Measurements from ENCODE around the gene ORM2.

DNA sequence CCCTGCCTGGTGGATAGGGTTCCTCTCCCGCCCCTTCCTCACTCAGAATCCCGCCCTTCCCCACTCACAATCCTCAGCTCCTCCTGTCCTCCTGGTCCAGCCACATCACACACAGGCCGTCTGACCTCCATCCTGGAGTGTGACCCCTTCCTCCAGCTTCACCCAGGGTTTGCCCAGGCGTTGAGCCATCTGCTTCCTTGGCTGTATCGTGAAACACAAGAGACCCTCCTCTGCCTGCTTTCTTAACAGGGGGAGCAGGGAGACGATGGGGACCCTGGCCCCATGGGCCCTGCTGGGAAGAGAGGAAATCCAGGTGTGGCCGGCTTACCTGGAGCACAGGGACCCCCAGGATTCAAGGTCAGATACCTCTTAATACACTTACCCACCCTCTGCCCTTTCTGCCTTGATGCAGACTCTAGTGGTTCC lies 39.1 kb upstream of the ORM2 start:
- no peak for TF ChIP-seq RFX5 (IDR thresholded peaks at IDR 0.05; ENCODE audit: borderline replicate concordance, low read depth, low read length)
- no peak for TF ChIP-seq NRF1 (IDR thresholded peaks at IDR 0.05; ENCODE audit: low read depth, low read length)
- TF ChIP-seq CTCF (IDR thresholded peaks at IDR 0.05; ENCODE audit: control extremely low read depth in 1 of 3, insufficient read depth in 1 of 3, low read depth in 1 of 3, low read length in 3 of 3), result no peak
- TF ChIP-seq ZNF274 (IDR thresholded peaks at IDR 0.05; ENCODE audit: borderline replicate concordance, extremely low read depth, low read length), result no peak
- TF ChIP-seq RXRA (IDR thresholded peaks at IDR 0.05; ENCODE audit: insufficient read depth, low read depth, low read length), result no peak
